Brain microvascular endothelial cell (primary cell): ENCODE data around the gene TECTA.

Source experiments
- DNase-seq: peaks from one replicate; pipeline ENCODE4 v3.0.0-alpha.2; 2020
- H3K27ac ChIP-seq: fragments of 250-450 bp; sonication (Bioruptor Pico); 2 replicates; pipeline ENCODE4 v1.5.1; 2020; ENCODE audit warnings: mild to moderate bottlenecking, moderate library complexity
- H3K27me3 ChIP-seq: fragments of 250-450 bp; sonication (Bioruptor Pico); replicated peaks from 2 replicates; pipeline ENCODE4 v1.5.1; 2020; ENCODE audit warnings: mild to moderate bottlenecking
- H3K36me3 ChIP-seq: fragments of 250-450 bp; sonication (Bioruptor Pico); replicated peaks from 2 replicates; pipeline ENCODE4 v1.5.1; 2020; ENCODE audit warnings: mild to moderate bottlenecking
- H3K4me3 ChIP-seq: 2 replicates; pipeline ENCODE4 v1.5.1; 2011; ENCODE audit warnings: low read depth, mild to moderate bottlenecking, control low read depth, low read length, moderate library complexity
- CTCF ChIP-seq: IDR thresholded peaks from 2 replicates; pipeline ENCODE4 v1.5.1; 2011; ENCODE audit warnings: low read depth, mild to moderate bottlenecking, moderate library complexity, low read length, control low read depth, inconsistent platforms; ENCODE audit errors: missing control alignments
- in situ Hi-C: cut with HindIII; loops from 2 replicates; pipeline ENCODE4 v1.10.0; 2017; ENCODE audit warnings: low sequenced_read_pairs, low pct_ligation_motif_present

The TECTA gene

GRCh38 chr11:121095561-121095960, 5.5 kb upstream of the TECTA start:
- DNase-seq, result no peak
- H3K27ac ChIP-seq, result no peak overlapping the region
- no peak for TF ChIP-seq CTCF
- no peaks in the 10 kb centered on the region for H3K27me3 ChIP-seq
- no peaks in the 10 kb centered on the region for H3K36me3 ChIP-seq
- no peak overlapping the region for H3K4me3 ChIP-seq
- in situ Hi-C loops, result no loop called here

GRCh38 chr11:121099364-121099763, 1.7 kb upstream of the TECTA start:
- H3K36me3 ChIP-seq, result no peaks in the 10 kb centered on the region
- TF ChIP-seq CTCF, result no peak
- H3K4me3 ChIP-seq, result no peak overlapping the region
- no peak for DNase-seq
- no peak overlapping the region for H3K27ac ChIP-seq
- H3K27me3 ChIP-seq, result no peaks in the 10 kb centered on the region
- in situ Hi-C loops, result no loop called here

GRCh38 chr11:121099885-121100284, 1.2 kb upstream of the TECTA start:
- H3K27ac ChIP-seq, result no peak overlapping the region
- in situ Hi-C loops, result no loop called here
- no peak overlapping the region for H3K4me3 ChIP-seq
- H3K27me3 ChIP-seq, result no peaks in the 10 kb centered on the region
- no peaks in the 10 kb centered on the region for H3K36me3 ChIP-seq
- no peak for DNase-seq
- no peak for TF ChIP-seq CTCF

GRCh38 chr11:121104312-121104762, 3.3 kb downstream of the TECTA start:
- H3K27me3 ChIP-seq, result no peaks in the 10 kb centered on the region
- no peak for TF ChIP-seq CTCF
- H3K27ac ChIP-seq, result no peak overlapping the region
- H3K4me3 ChIP-seq, result no peak overlapping the region
- no peak for DNase-seq
- H3K36me3 ChIP-seq, result no peaks in the 10 kb centered on the region
- in situ Hi-C loops, result no loop called here

GRCh38 chr11:121105063-121105480, 4.0 kb downstream of the TECTA start:
- DNase-seq, result no peak
- H3K4me3 ChIP-seq, result no peak overlapping the region
- H3K27ac ChIP-seq, result no peak overlapping the region
- H3K27me3 ChIP-seq, result no peaks in the 10 kb centered on the region
- no peak for TF ChIP-seq CTCF
- H3K36me3 ChIP-seq, result no peaks in the 10 kb centered on the region
- in situ Hi-C loops, result no loop called here

- no peak for TF ChIP-seq CTCF
- no peak overlapping the region for H3K4me3 ChIP-seq
- no peaks in the 10 kb centered on the region for H3K36me3 ChIP-seq
- in situ Hi-C loops, result no loop called here
- H3K27ac ChIP-seq, result no peak overlapping the region
- DNase-seq, result no peak
- H3K27me3 ChIP-seq, result no peaks in the 10 kb centered on the region
Measured at GRCh38 chr11:121105481-121106195, 4.6 kb downstream of the TECTA start.
